IMR-90 (cell line): ENCODE measurements around the gene PQBP1. TPM values are rescaled to one million over a fixed set of nuclear protein-coding genes. Genes with fewer than 3 reads are reported as not detected.

Experiments
- ATAC-seq: fragments of 200-7000 bp; cut with Tn5 transposase; 2 replicates; pipeline ENCODE4 v1.9.1; 2020; ENCODE audit warnings: low read depth, mild to moderate bottlenecking, moderate library complexity
- BruUV-seq: library from RNA; stranded (reverse); fragments of 400-500 nt; replicated peaks from 2 replicates; lab custom pipeline; 2021; lab: Mats Ljungman, UMichigan
- CTCF ChIA-PET: fragments of 300-600 bp; formaldehyde crosslinking; extraction: SDS; loops from one replicate; lab custom pipeline; 2021; ENCODE audit warnings: antibody characterized with exemption; lab: Yijun Ruan, JAX
- POLR2A ChIA-PET: fragments of 300-600 bp; sonication (Branson Sonifier 250); formaldehyde crosslinking; loops from one replicate; lab custom pipeline; 2022; ENCODE audit warnings: antibody characterized with exemption; ENCODE audit not compliant: unreplicated experiment; lab: Charles Lee
- DNase-seq: peaks from one replicate; pipeline ENCODE4 v3.0.0; 2013
- H2AFZ ChIP-seq: replicated peaks from 2 replicates; pipeline ENCODE3; 2013; ENCODE audit warnings: low read length, mild to moderate bottlenecking; ENCODE audit not compliant: poor library complexity
- H2AK5ac ChIP-seq: 2 replicates; pipeline ENCODE4 v1.6.1; 2013; ENCODE audit warnings: low read depth, low read length, inconsistent platforms
- H2AK9ac ChIP-seq: replicated peaks from 2 replicates; pipeline ENCODE3; 2013; ENCODE audit warnings: mild to moderate bottlenecking, low read depth, low read length, moderate library complexity; ENCODE audit not compliant: poor library complexity
- H2BK120ac ChIP-seq: 2 replicates; pipeline ENCODE4 v1.6.1; 2013; ENCODE audit warnings: low read depth, low read length, inconsistent platforms
- H2BK15ac ChIP-seq: 3 replicates; pipeline ENCODE4 v1.6.1; 2013; ENCODE audit warnings: low read depth, low read length, inconsistent platforms
- H2BK20ac ChIP-seq: 2 replicates; pipeline ENCODE4 v1.6.1; 2013; ENCODE audit warnings: low read depth, mild to moderate bottlenecking, inconsistent platforms, low read length, moderate library complexity
- H2BK5ac ChIP-seq: 2 replicates; pipeline ENCODE4 v1.6.1; 2013; ENCODE audit warnings: mild to moderate bottlenecking, low read depth, low read length, inconsistent platforms; ENCODE audit not compliant: poor library complexity, severe bottlenecking
- H3K14ac ChIP-seq: replicated peaks from 2 replicates; pipeline ENCODE4 v1.6.1; 2013; ENCODE audit warnings: low read depth, low read length, inconsistent platforms
- H3K18ac ChIP-seq: 2 replicates; pipeline ENCODE4 v1.6.1; 2013; ENCODE audit warnings: low read depth, low read length, control low read depth
- H3K23ac ChIP-seq: 2 replicates; pipeline ENCODE4 v1.6.1; 2013; ENCODE audit warnings: low read depth, low read length, inconsistent platforms
- H3K27ac ChIP-seq: 2 replicates; pipeline ENCODE4 v1.5.1; 2013; ENCODE audit warnings: mild to moderate bottlenecking, control low read depth, low read length; ENCODE audit not compliant: insufficient read depth
- H3K27me3 ChIP-seq: 2 replicates; pipeline ENCODE4 v1.6.1; 2013; ENCODE audit warnings: low read length; ENCODE audit not compliant: control insufficient read depth, insufficient read depth
- H3K36me3 ChIP-seq: 2 replicates; pipeline ENCODE4 v1.6.1; 2013; ENCODE audit warnings: low read length, mixed read lengths; ENCODE audit not compliant: control insufficient read depth, insufficient read depth
- H3K4ac ChIP-seq: 2 replicates; pipeline ENCODE4 v1.6.1; 2013; ENCODE audit warnings: low read depth, low read length, inconsistent platforms
- H3K4me1 ChIP-seq: 2 replicates; pipeline ENCODE4 v1.6.1; 2013; ENCODE audit warnings: low read length, mixed read lengths; ENCODE audit not compliant: control insufficient read depth, insufficient read depth
- H3K4me2 ChIP-seq: 2 replicates; pipeline ENCODE4 v1.6.1; 2013; ENCODE audit warnings: low read depth, mild to moderate bottlenecking, control low read depth, low read length, moderate library complexity
- H3K4me3 ChIP-seq: 2 replicates; pipeline ENCODE4 v1.5.1; 2013; ENCODE audit warnings: low read depth, mild to moderate bottlenecking, control low read depth, low read length, moderate library complexity; ENCODE audit not compliant: insufficient read depth
- H3K56ac ChIP-seq: 2 replicates; pipeline ENCODE4 v1.6.1; 2013; ENCODE audit warnings: low read length, inconsistent platforms; ENCODE audit not compliant: insufficient read depth; ENCODE audit errors: extremely low read depth
- H3K79me1 ChIP-seq, 2 experiments: 2 replicates each; pipeline ENCODE4 v1.6.1; 2013; ENCODE audit warnings: low read length in 2 of 2, inconsistent platforms in 1 of 2, low read depth in 1 of 2
- H3K9ac ChIP-seq: 2 replicates; pipeline ENCODE4 v1.6.1; 2013; ENCODE audit warnings: low read depth, low read length, control low read depth
- H3K9me1 ChIP-seq: 2 replicates; pipeline ENCODE4 v1.6.1; 2013; ENCODE audit warnings: low read length, inconsistent platforms; ENCODE audit not compliant: insufficient read depth
- H3K9me3 ChIP-seq: 2 replicates; pipeline ENCODE4 v1.6.1; 2013; ENCODE audit warnings: low read length; ENCODE audit not compliant: control insufficient read depth, insufficient read depth
- H4K20me1 ChIP-seq: 2 replicates; pipeline ENCODE4 v1.6.1; 2013; ENCODE audit warnings: low read length, inconsistent platforms; ENCODE audit not compliant: insufficient read depth
- H4K5ac ChIP-seq: 2 replicates; pipeline ENCODE4 v1.6.1; 2013; ENCODE audit warnings: mild to moderate bottlenecking, low read depth, low read length, control low read depth
- H4K8ac ChIP-seq, 2 experiments: 2 replicates each; pipeline ENCODE4 v1.6.1; 2013; ENCODE audit warnings: low read depth in 2 of 2, low read length in 2 of 2, control low read depth in 1 of 2, inconsistent platforms in 1 of 2
- H4K91ac ChIP-seq: 2 replicates; pipeline ENCODE4 v1.6.1; 2013; ENCODE audit warnings: low read depth, low read length, inconsistent platforms; ENCODE audit not compliant: insufficient read depth
- ELK1 ChIP-seq: fragments of 150-350 bp; IDR thresholded peaks from 2 replicates; pipeline ENCODE4 v1.6.1; 2016; ENCODE audit warnings: low read depth, mild to moderate bottlenecking, low read length, moderate library complexity, borderline replicate concordance
- RAD21 ChIP-seq: IDR thresholded peaks from 2 replicates; pipeline ENCODE4 v1.6.1; 2012; ENCODE audit warnings: low read length, improper control_type of control experiment
- SMC3 ChIP-seq: fragments of 150-350 bp; IDR thresholded peaks from 2 replicates; pipeline ENCODE4 v1.6.1; 2016; ENCODE audit warnings: low read depth, mild to moderate bottlenecking, antibody characterized with exemption, low read length, moderate library complexity
- WGBS, 2 experiments: methylation state at CpG; one replicate each; pipeline versions ENCODE4 v1.1.5 to v1.1.7; 2013; ENCODE audit warnings: missing lambda C conversion rate in 2 of 2; ENCODE audit not compliant: insufficient read length in 1 of 2; ENCODE audit errors: extremely low coverage in 2 of 2; 5-methylcytosine and 5-hydroxymethylcytosine counted together
- dilution Hi-C: fragments of 300-500 bp; cut with HindIII; formaldehyde crosslinking; loops from one replicate; pipeline ENCODE4 v1.14.3; 2018; ENCODE audit warnings: low sequenced_read_pairs; ENCODE audit not compliant: unreplicated experiment
- in situ Hi-C: fragments of 300-500 bp; cut with MboI; formaldehyde crosslinking; loops from 3 replicates; pipeline ENCODE4 v1.14.3; 2019; ENCODE audit warnings: low sequenced_read_pairs, inconsistent platforms, mixed read lengths
- intact Hi-C: fragments of 100-400 bp; cut with micrococcal nuclease; formaldehyde crosslinking; loops from 2 replicates; pipeline ENCODE4 v1.10.0; 2022
- polyA plus RNA-seq, 3 experiments: library from polyadenylated mRNA; depleted of rRNA; stranded (reverse); fragments of >200 nt; gene quantifications; 2 replicates each; pipeline ENCODE4 v1.2.3, GENCODE V29; 2012; ENCODE audit warnings: low replicate concordance in 1 of 3
- total RNA-seq: library from RNA; depleted of rRNA; stranded (reverse); fragments of >200 nt; gene quantifications from 2 replicates; pipeline ENCODE4 v1.2.3, GENCODE V29; 2012
- TF ChIP-seq, protein P1 (sequence below): conservative IDR thresholded peaks from 2 replicates; pipeline ENCODE4 v1.5.1; 2012; ENCODE audit warnings: mild to moderate bottlenecking, low read depth, low read length, improper control_type of control experiment

The PQBP1 gene
- total and polyA plus RNA-seq, 2 of the 4 experiments (the other 2 are of a cell fraction) = 96.4 to 120 TPM

- CTCF ChIA-PET = interaction anchor here (0.9 kb wide), 1 partner anchor 127 kb away, joined by 3 read pairs; no protein-coding TSS in a partner anchor
- ATAC-seq = peak; percentile 70
- no peak overlapping the region for H3K27ac ChIP-seq
Measured at GRCh38 chrX:48917139-48918001, 19.6 kb downstream of the PQBP1 start.

More at GRCh38 chrX:48917139-48918001, 19.6 kb downstream of the PQBP1 start:
- H4K8ac ChIP-seq = peak overlapping the region in 1 of 2 experiments; percentile 56; a peak in 1 of 4 replicates
- BruUV-seq = no TSS peak
- intact Hi-C loops = loop anchor here (2.0 to 5.0 kb wide), 3 partner anchors 125 to 269 kb away; partner anchors contain the start of genes SUV39H1 and TFE3
- H2BK120ac ChIP-seq = no peak overlapping the region
- H4K5ac ChIP-seq = no peak overlapping the region
- TF ChIP-seq SMC3 = peak; percentile 43
- no peak for TF ChIP-seq ELK1
- TF ChIP-seq RAD21 = peak; percentile 46
- TF ChIP-seq, protein P1, sequence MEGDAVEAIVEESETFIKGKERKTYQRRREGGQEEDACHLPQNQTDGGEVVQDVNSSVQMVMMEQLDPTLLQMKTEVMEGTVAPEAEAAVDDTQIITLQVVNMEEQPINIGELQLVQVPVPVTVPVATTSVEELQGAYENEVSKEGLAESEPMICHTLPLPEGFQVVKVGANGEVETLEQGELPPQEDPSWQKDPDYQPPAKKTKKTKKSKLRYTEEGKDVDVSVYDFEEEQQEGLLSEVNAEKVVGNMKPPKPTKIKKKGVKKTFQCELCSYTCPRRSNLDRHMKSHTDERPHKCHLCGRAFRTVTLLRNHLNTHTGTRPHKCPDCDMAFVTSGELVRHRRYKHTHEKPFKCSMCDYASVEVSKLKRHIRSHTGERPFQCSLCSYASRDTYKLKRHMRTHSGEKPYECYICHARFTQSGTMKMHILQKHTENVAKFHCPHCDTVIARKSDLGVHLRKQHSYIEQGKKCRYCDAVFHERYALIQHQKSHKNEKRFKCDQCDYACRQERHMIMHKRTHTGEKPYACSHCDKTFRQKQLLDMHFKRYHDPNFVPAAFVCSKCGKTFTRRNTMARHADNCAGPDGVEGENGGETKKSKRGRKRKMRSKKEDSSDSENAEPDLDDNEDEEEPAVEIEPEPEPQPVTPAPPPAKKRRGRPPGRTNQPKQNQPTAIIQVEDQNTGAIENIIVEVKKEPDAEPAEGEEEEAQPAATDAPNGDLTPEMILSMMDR = peak; percentile 91
- peaks cover 5% of the 10 kb centered on the region; the same call in 1 of the 2 replicates for H3K9me1 ChIP-seq
- peak overlapping the region; percentile 67 for H2AFZ ChIP-seq
- peaks cover 2% of the 10 kb centered on the region; the same call in 1 of the 2 replicates for H3K36me3 ChIP-seq
- DNase-seq = peak; percentile 85
- no peak overlapping the region for H3K4me3 ChIP-seq
- dilution Hi-C loops = no loop called here
- 0 out of 2 replicates have a peak overlapping the region, but pooled peaks have one; percentile 19 for H3K4ac ChIP-seq
- no peak overlapping the region for H2BK15ac ChIP-seq
- POLR2A ChIA-PET = no interaction called here
- no peak overlapping the region; the same call in 1 of the 2 replicates for H3K23ac ChIP-seq
- H2BK5ac ChIP-seq = no peak overlapping the region
- in situ Hi-C loops = no loop called here
- peaks cover 3% of the 10 kb centered on the region; the same call in 1 of the 2 replicates for H3K4me1 ChIP-seq
- H2BK20ac ChIP-seq = no peak overlapping the region
- no peak overlapping the region for H3K9ac ChIP-seq
- no peak overlapping the region for H3K56ac ChIP-seq
- no peak overlapping the region for H4K91ac ChIP-seq
- peak overlapping the region; percentile 55 for H2AK9ac ChIP-seq
- H3K4me2 ChIP-seq = peak overlapping the region; percentile 93
- H4K20me1 ChIP-seq = peaks cover 16% of the 10 kb centered on the region; the same call in 1 of the 2 replicates
- no peak overlapping the region for H3K14ac ChIP-seq
- no peaks in the 10 kb centered on the region for H3K27me3 ChIP-seq
- peaks cover 4 to 21% of the 10 kb centered on the region in 2 experiments; a peak in 2 of 4 replicates for H3K79me1 ChIP-seq
- H2AK5ac ChIP-seq = no peak overlapping the region; the same call in none of the 2 replicates
- H3K18ac ChIP-seq = no peak overlapping the region
- 52% methylated on average over 12 of the region's 27 CpGs; no CpG with 5 or more reads in 1 of the 2 experiments for WGBS, 2 experiments
- H3K9me3 ChIP-seq = no peaks in the 10 kb centered on the region
